HG03064 (cell line): ENCODE measurements around the gene TRIM8.

Experiments
- ATAC-seq: cut with Tn5 transposase; IDR thresholded peaks from one replicate; pipeline ENCODE4 v1.9.1; 2021; ENCODE audit warnings: low read depth; ENCODE audit not compliant: unreplicated experiment

Gene TRIM8

GRCh38 chr10:102631525-102632393 is 12.5 kb upstream of the TRIM8 start:
- no peak for ATAC-seq

- ATAC-seq = no peak
These were observed 11.7 kb upstream of the TRIM8 start for GRCh38 chr10:102632394-102633111.

GRCh38 chr10:102633287-102633686 is 11.0 kb upstream of the TRIM8 start:
- no peak for ATAC-seq

GRCh38 chr10:102633848-102634247 is 10.4 kb upstream of the TRIM8 start:
- no peak for ATAC-seq

- ATAC-seq = no peak
These were observed 9.6 kb upstream of the TRIM8 start for GRCh38 chr10:102634686-102635085.

- no peak for ATAC-seq
These were observed 8.9 kb upstream of the TRIM8 start for GRCh38 chr10:102635377-102635776.

GRCh38 chr10:102639537-102639936 is 4.7 kb upstream of the TRIM8 start:
- ATAC-seq = no peak

- ATAC-seq = no peak
These were observed 2.9 kb upstream of the TRIM8 start for GRCh38 chr10:102641402-102641801.

GRCh38 chr10:102641880-102642735 is 2.2 kb upstream of the TRIM8 start:
- ATAC-seq = peak; percentile 53

- ATAC-seq = no peak
These were observed 1.4 kb upstream of the TRIM8 start for GRCh38 chr10:102642736-102643335.

- no peak for ATAC-seq
These were observed 778 bp upstream of the TRIM8 start for GRCh38 chr10:102643336-102644065.

GRCh38 chr10:102644646-102645387 is 538 bp downstream of the TRIM8 start:
- ATAC-seq = no peak

- no peak for ATAC-seq
These were observed 1.1 kb downstream of the TRIM8 start for GRCh38 chr10:102645388-102645740.

GRCh38 chr10:102645741-102646609 is 1.7 kb downstream of the TRIM8 start:
- peak; percentile 31 for ATAC-seq

- ATAC-seq = no peak
These were observed 2.5 kb downstream of the TRIM8 start for GRCh38 chr10:102646610-102647442.

GRCh38 chr10:102647443-102648268 is 3.4 kb downstream of the TRIM8 start:
- no peak for ATAC-seq
